Central memory CD4-positive, alpha-beta T cell (primary cell): Measurements from ENCODE around the gene L2HGDH.

Experiments
- DNase-seq: peaks from one replicate; pipeline ENCODE4 v3.0.0; 2022

L2HGDH gene

DNA sequence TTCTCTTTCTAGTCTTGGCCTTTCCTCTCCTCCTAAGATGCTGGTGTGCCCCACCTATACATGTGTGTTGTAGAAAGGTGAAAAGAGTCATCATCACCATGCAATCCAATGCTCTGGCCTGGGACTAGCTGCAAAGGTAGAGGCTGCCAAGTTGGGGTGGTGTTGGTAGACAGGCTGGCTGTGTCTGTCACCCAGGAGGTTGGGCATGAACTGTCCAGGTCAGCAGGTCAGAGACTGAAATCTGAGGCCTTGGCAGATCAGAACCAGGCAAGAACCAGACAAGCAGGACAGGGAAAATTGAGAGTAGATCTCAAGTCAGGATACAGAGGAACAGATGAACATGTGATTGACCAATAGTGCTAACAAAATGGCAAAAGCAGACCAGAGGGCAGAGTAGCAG is 26.2 kb downstream of the L2HGDH start:
- no peak for DNase-seq

DNA sequence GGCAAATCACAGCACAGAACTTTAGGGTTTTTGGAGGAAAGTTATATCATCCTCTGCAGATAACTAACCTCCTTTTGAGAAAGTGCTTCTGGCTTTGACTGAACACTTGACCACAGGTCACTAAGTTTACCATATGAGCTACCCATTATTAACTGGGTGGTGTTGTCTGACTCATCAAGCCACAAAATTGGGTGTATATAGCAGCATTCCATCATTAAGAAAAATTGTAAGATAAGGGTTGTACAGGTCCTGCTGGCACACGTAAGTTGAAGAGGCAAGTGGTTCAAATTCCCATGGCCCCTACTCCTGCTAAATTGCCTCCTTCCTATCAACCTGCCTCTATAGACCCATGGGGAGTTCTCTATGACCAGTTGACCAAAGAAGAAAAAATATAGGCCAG is 39.5 kb downstream of the L2HGDH start:
- no peak for DNase-seq

DNA sequence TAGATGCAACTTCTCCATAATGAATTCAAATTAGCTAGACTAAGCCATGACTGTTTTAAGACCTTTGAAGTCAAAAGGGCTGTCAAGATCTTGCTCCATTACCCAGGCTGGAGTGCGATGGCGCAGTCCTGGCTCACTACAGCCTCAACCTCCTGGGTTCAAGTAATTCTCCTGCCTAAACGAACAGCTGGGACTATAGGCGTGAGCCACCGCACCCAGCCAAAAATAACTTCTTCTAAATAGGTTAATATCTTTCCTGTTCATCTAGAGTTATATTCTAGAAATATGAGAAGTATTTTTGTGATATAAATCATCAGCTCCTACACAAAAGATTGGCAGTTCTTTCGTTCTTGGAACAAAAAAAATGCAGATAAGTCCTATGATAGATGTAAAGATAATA is 41.1 kb downstream of the L2HGDH start:
- DNase-seq, result no peak

DNA sequence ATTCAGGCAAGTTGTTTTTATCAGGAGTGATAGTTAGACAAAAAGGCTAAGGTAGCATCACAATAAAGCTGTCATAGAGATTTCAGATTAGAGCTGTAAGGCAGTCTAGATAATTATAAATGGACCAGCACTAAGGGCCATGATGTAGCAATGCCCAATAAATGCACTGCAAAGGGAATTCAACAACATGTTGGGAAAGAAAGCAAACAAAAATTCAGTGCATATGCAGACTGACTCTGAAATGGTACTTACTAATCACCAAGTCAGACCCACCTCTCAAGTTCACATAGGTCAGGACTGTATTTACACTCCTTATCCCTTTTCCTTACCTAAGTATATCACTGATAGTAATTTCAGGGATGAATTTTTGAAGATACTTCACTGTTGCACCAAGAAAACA is 47.0 kb downstream of the L2HGDH start:
- DNase-seq, result no peak

DNA sequence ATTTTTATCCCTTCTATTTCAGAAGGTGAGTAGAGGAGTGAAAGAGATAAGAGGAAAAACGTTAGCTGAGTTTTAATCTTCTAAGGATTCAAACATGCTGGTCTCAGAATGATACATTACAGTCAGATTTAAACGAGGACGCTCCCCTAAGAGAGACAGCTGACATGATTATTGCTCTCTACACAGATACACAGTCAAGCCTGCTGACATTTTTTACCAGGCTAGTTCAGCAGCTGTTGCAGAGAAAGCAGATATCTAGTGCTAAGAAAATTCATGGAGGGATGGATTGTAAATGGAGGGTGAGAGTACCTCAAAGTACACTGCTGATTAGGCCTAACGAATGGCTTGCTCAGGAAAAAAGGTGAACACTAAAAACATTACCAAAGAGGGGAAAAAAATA is 48.7 kb downstream of the L2HGDH start:
- no peak for DNase-seq

DNA sequence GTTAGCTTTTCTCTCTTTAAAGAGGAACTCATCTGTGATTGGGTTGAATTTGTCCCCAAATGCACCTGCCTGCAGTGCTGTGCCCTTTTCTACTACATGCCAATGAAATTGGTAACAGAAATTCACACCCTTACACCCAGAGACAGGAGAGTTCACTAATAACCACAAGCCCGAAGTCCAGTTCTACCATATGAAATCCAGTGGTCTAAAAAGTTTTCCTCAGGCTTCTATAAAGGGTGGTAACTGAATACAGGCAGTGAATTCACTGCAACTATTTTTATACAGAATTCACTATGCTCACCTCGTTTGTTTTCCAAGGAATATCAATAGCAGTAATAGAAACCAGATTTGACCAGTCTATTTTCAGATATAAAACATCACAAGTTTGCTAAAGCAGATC is 49.2 kb downstream of the L2HGDH start:
- no peak for DNase-seq

DNA sequence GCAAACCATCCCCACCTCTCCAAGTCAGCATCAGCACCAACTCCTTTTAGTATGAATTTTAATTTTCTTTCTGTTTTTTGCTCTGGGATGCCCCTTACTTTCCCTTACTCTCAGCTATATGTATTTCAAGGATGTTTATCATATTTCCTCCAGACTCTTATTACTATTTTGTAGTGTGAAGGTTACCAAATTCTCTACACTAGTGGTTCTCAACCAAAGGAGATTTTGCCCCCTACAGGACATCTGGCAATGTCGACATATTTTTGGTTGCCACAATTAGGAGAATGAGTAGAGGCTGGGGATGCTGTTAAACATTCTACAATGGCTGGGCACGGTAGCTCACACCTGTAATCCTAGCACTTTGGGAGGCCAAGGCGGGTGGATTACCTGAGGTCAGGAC is 51.5 kb downstream of the L2HGDH start:
- peak; percentile 19 for DNase-seq

DNA sequence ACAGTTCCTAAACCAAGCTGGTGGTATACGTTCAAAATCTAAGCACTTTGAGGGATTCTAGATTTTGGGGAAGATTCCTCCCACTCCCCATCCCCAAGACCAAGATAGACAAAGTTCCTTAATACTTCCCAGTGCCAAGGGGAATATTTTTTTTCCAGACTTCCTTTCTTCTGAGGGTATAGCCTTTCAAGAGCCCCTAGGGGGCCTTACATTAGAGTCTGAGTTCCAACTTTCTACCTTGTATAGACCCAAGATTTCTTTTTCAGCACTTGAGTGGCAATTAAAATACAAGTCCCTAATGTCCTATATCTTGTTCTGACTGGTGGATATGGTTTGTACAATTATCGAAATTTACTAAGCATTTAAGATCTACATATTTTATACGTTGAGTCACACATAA is 52.0 kb downstream of the L2HGDH start:
- no peak for DNase-seq

DNA sequence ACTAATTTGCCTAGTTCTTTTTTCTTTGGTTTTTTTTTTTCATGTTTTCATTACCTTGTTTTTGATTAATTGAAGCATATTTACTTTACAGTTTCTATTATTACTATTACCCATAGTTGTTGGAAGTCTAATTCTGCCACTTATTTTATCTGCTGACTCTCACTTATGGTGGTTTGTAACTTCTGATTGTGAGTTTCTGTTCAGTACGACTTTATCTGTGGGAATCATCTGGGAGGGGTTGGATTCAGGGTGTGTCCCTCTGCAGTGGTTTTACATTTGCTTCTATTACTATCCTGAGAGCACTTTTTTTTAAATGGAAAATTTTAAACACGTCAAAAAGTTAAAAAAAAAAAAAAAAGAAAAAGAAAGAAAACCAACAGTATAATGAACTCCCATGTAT is 54.3 kb downstream of the L2HGDH start:
- no peak for DNase-seq

DNA sequence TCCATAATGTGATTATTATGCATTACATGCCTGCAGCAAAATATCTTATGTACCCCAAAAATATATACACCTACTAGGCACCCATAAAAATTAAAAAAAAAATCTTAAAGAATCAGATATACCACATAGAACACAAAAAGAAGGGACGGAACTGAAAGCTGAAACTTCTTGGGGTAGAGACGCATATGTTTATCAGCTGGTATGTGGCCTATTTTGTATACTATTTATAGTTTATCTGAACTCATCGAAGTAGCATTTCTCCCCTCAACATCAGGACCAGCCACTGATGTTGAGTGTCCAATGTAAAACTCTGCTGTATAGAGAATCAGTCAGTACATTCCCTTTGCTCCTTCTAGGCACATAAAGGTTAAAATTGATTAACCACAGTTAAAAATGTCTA is 57.8 kb downstream of the L2HGDH start:
- no peak for DNase-seq

DNA sequence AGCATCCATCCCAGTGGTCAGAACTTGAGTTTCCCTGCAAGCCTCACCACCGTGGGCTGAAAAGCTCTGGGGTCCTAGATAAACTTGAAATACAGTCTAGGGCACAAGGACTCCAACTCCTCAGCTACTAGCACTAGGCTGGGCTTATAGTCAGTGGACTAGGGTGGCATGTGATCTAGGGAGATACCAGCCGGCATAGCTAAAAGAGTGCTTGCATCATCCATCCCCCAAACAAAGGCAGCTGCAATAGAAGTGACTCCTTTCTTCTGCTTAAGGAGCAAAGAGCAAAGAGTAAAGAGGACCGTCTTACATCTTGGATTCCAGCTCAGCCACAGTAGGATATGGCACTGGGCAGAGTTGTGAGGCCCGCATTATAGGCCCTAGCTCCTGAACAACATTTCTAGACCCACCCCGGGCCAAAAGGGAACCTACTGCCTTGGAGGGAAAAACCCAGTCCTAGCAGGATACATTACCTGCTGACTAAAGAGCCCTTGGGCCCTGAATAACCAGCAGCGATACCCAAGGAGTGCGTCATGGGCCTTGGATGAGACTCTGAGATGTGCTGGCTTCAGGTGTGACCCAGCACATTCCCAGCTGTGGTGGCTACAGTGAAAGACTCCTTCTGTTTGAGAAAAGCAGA is 62.8 kb downstream of the L2HGDH start:
- DNase-seq, result no peak

DNA sequence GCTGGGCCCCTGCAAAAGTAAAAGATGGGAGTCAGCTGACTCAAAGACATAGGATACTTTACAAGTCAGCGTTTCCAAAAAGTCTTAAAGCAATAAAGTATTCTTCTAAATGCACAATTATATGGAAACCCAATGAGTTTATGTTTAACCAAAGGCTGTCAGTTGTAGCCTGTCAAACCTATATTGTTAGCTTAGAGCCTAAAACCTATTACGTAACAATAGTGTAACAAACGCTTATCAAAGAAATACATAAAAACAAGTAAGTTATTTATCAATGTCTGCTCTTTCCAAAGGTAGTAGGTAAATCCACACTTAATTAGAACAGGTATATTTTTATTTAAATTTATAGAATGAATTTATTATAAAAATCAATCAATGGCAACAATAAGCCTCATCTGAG is 64.8 kb downstream of the L2HGDH start:
- no peak for DNase-seq

DNA sequence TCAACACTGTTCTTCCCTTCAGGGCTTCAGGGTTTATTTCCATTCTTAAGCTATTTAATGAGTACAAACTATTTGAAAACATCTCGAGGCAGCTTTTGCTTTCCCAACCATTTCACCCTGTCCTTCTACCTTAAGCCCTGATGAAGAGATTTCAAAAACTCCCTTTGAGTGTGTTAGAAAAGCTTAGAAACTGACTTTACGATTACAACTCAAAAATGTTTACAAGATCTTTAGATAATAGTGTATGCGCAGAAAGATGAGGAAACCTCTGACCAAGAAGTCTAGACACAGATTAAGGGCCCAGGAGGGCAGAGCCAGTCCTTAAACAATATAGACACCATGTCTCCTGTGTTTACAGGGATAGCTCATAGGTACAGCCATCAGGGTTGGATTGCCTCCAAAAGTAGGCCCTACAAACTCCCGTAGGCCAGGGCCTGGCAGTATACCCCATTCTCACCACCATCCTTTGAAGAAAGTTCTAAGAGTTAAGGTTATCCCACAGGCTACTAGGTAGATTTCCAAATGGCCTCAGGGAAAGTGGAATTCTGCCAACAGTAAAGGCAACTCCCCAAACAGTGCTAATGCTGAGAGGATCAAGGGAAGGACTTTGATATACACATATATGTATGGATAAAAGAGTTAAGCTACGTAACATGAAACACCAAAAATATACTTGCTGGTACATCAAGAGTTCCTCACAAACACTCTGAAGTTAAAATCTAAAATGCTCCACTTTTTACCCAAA is 69.3 kb downstream of the L2HGDH start:
- DNase-seq, result no peak

DNA sequence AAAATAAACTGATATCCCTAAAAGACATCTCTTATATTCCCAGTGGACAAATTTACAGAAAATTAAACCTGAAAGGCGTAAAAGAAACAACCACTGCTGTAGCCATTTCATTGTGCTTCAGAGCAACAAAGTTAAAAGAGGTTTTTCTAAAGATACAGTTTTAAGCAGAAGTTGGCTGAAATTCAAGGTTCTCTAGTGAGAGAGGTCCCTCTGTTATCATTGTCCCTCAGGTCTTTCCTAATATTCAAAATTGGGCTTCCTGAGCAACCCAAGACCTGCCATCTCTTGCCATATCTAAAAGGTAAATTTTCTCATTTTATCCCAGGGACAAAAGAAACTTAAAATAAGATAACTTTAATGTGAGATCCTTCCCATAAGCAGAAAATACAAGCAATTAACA is 69.9 kb downstream of the L2HGDH start:
- no peak for DNase-seq

DNA sequence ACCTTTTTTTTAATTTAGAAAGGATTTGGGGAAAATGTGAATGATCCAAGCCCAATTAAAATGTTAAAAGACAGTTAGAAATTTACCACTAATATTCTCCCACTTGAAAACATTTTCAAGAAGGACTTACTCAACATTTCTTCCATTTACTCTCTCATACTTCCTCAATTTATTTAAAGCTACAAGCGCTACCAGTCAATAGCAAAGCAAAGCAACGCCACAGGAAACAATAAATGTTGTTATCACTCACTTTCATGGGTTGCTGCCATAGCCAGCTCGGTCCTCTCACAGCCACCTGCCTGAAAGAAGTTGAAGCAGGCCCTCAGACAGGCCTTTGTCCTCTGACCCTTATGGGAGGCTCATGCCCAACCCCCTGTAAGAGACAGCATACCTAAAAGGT is 74.6 kb downstream of the L2HGDH start:
- DNase-seq, result no peak

DNA sequence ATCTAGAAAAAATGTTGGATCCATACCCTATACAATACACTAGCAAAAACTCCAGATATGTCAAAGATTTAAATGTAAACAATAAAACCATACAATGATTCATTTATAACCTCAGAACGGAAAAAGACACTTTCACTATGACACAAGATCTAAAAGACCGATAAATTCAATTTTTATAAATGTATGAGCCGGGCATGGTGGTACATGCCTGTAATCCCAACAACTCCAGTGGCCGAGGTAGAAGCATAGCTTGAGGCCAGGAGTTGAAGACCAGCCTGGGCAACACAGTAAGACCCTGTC is 78.1 kb downstream of the L2HGDH start:
- no peak for DNase-seq

DNA sequence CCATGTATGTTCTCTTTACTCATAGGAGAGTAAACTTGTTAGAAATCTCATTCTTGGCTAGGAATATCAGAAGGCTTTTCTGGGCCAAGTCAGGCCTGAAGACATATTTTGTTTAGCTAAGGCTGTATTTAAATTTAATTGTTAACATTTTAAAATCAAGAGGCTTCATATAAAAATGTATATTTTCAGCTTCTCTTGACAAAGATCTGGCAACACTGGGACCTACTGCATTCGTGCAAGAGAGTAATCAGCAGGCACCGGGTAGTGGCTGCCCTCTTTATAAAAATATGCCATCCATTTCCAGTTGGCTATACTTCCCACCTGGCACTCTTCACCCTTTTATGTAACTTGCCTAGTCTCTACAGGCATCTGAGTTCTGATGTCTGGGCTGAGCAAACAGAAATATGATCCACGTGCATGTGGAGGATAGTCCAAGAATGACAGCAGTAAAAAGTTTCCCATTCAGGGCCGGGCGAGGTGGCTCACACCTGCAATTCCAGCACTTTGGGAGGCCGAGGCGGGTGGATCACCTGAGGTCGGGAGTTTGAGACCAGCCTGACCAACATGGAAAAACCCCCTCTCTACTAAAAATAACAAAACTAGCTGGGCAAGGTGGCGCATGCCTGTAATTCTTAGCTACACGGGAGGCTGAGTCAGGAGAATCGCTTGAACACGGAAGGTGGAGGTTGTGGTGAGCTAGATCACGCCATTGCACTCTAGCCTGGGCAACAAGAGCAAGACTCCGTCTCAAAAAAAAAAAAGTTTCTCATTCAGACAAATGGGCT is 78.7 kb downstream of the L2HGDH start:
- DNase-seq, result peak; percentile 10

DNA sequence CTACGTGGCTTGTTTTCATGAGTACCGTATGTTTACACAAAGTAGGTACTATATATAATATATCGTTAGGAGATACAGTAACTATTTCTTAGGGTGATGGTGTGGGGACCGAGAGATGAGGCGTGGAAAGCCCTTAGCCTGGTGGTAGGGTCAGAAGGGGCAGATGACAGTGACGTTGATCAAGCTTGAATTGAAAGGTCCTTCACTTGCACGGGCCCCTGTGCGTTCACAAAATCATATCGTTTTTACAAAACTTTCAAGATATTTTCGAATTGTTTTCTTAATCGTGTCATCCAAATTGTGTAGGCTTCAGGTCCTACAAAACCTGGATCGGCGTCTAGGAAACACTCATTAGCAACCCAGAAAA is 79.8 kb downstream of the L2HGDH start:
- DNase-seq, result no peak

DNA sequence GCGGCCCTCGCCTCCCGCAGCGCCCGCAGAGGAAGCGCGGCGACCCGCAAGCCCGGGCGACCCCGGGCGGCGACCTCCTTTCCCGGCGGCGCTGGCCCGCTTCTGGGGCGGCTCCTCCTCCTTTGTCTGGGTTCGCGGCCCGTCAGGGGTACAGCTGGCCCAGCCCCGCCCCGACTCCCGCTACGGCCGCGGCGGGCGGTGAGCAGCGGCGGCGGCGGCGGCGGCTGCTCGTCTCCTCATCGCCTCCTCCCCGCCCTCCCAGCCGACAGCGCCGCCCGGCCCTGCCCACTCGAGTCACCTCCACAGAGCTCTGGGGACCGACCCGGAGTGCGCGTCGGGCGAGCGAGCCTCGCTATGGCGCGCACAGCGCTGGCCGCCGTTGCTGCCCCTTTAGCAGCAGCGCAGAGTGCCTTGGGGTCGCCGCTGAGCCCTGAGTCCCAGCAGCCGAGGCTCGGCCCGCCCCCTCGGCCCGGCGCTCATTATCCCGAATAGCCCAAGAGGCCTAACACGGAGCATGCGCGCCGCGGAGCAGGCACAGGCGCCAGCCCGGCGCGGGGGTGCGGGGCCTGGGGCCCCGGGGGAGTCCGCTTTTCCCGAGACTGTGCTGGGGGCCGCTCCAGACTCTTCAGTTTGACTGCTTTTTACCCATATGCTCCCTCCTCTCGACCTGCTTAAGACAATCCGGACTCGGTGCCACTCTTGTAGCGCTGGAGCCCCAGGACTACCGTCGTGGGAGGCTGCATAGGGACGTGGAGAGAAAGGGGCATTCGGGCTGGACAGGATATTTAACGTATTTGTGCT is 80.4 kb downstream of the L2HGDH start, which contains the start of gene SOS2:
TSS of gene SOS2 (minus strand) at position 104 of the 801 bp plus-strand sequence. CDS start 295 bp downstream, outside the sequence.
- peak; percentile 81 for DNase-seq

DNA sequence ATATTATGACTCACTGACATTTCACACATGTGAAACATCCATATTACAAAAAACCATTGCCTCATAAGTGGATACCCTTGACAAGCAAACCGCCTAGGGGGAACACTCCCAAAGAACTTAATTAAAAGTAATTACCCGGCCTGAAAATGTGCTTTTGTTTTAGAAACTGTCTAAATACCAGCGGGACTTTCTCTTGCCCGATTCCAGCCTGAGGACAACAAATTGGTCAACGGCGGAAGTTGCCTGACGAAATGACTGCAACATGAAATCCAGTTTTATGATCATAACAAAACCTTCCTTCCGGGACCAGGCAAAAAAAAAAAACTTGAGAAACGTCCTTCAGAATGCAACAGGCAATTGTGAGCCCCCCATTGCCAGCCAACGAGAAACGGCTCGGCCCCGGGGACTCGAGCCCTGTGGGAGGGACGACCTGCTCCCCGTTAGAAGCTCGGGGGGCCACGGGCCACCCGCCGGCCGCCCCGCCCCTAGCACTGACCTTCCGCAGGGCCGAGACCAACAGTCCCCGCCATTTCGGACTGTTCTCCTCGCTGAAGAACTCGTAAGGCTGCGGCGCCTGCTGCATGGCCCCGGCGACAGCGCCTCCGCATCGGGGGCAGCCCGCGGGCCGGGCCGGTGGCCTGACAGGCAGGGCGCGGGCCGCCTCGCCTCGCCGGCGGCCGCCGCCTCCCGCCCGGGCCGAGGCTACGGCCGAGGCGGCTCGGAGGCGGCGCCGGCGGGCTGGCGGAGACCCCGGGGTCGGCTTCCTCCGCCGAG is 81.1 kb downstream of the L2HGDH start:
- peak; percentile 55 for DNase-seq

DNA sequence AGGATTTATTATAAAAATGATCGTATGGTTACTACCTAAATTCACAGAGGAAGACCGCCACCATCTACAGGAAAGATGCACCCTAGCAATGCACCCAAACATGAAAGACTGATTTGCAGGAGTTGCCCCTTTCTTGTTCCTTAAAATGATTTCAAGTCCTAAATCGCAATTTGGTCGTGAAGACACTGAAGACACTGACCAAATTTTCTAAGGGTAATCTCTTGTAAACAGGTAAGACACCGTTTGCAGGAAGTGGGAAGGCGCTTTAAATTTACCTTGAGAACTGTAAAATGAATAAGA is 81.7 kb downstream of the L2HGDH start:
- no peak for DNase-seq

DNA sequence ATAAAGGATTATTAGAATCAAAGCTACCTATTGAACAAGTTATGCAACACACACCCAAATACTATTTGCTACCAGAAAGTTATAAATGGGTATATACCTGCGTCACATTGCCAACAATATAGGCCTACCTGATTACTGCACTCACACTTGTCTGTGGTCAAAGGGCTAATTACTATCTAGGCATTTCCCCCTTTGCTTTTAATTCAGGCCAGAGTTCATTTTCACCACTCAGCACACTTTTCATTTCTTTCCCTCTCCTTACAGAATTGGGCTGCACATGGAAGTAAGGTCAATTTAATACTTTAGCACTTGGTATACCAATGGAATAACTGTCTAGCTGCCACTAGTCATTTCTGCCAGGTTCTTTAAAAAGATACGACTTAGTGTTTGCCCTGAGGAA is 82.3 kb downstream of the L2HGDH start:
- DNase-seq, result no peak

DNA sequence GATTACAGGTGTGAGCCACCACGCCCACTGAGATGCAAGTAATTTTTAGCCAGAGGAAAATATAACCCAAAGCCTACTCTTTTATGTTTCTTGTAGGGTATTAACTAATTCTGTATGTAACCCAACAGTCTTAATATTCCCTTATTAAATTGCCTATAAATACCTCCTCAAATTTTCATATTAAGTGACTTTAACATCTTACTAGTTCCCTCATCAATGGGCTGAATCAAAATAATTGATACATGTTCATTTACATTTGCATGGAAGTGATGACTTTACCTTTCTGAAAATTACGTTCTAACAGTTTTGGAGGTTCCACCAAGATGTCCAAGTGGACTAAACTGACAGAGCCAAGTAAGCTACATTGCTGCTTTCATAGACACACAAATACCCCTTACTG is 83.7 kb downstream of the L2HGDH start:
- no peak for DNase-seq
